ENCODE measurements around the gene ADAP2.
A peak's percentile ranks its signal among the peaks of the same experiment; 100 is the strongest.

Gene ADAP2

GRCh38 chr17:31007695-31008373 lies 86.1 kb downstream of the ADAP2 start:
- no peak for TF ChIP-seq TAF1 (IDR thresholded peaks at IDR 0.05; ENCODE audit: low read depth, low read length)
- no peak for TF ChIP-seq POLR2AphosphoS5 (IDR thresholded peaks at IDR 0.05; ENCODE audit: low read depth, low read length)
- TF ChIP-seq POU2F2 (IDR thresholded peaks at IDR 0.05; ENCODE audit: low read depth, low read length), result no peak
- TF ChIP-seq SPI1 (IDR thresholded peaks at IDR 0.05; ENCODE audit: low read depth, low read length), result no peak
- no peak for TF ChIP-seq PAX5 (IDR thresholded peaks at IDR 0.05; ENCODE audit: insufficient read depth, low read length, severe bottlenecking)
- TF ChIP-seq POLR2A (IDR thresholded peaks at IDR 0.05; ENCODE audit: low read depth, low read length), result no peak
- FAIRE-seq, result no peak

GRCh38 chr17:31008374-31009041 lies 86.8 kb downstream of the ADAP2 start:
- DNase-seq (ENCODE audit: insufficient read length, low spot score), result peak; percentile 61
- TF ChIP-seq PAX5 (IDR thresholded peaks at IDR 0.05; ENCODE audit: insufficient read depth, low read length, severe bottlenecking) (no peak), POLR2A (IDR thresholded peaks at IDR 0.05; ENCODE audit: low read depth, low read length) (peak; percentile 43), POU2F2 (IDR thresholded peaks at IDR 0.05; ENCODE audit: low read depth, low read length) (no peak), POLR2AphosphoS5 (IDR thresholded peaks at IDR 0.05; ENCODE audit: low read depth, low read length) (no peak), TAF1 (IDR thresholded peaks at IDR 0.05; ENCODE audit: low read depth, low read length) (0 out of 2 replicates have a peak, but pooled peaks have one; percentile 9), SPI1 (IDR thresholded peaks at IDR 0.05; ENCODE audit: low read depth, low read length) (peak; percentile 59)
- FAIRE-seq, result peak; percentile 72

More at GRCh38 chr17:31007695-31008373, 86.1 kb downstream of the ADAP2 start:
- DNase-seq (ENCODE audit: insufficient read length, low spot score), result no peak
